ENCODE measurements around the gene CKM. TPM values are rescaled to one million over a fixed set of nuclear protein-coding genes. Genes with fewer than 3 reads are reported as not detected.
"Not testable (repeated sequence)": the region's sequence is repeated elsewhere in the genome, so short reads cannot be mapped to it uniquely, and the experiment has no call there.

Gene CKM
- total and polyA plus RNA-seq, 2 donors (not counting 1 experiment from before 2014, with no cell fraction given) = not detected

DNA sequence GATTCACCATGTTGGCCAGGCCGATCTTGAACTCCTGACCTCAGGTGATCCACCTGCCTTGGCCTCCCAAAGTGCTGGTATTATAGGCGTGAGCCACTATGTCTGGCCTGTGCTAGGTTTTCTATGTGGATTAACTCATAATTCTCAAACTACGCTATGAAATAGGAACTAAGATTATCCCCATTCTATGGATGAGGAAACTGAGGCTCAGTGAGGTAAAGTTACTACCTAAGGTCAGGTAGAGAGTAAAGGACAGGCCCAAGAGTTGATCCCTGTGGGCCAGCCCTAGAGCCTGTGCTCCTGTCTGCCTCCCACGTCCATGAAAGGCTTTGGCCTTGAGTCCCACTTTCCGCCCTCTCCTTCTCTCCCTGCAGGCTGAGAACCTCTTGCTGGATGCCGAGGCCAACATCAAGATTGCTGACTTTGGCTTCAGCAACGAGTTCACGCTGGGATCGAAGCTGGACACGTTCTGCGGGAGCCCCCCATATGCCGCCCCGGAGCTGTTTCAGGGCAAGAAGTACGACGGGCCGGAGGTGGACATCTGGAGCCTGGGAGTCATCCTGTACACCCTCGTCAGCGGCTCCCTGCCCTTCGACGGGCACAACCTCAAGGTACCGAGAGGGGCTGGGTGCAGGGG, 51.5 kb downstream of the CKM start:
- no peak overlapping the region for H3K27ac ChIP-seq (ENCODE audit: insufficient read depth, low read length)
- no peak overlapping the region for H3K9ac ChIP-seq (ENCODE audit: insufficient read depth, low read length)
- no peaks in the 10 kb centered on the region for H3K79me2 ChIP-seq (ENCODE audit: control insufficient read depth, insufficient read depth, low read length)
- no peak for DNase-seq (ENCODE audit: low read depth in 2 of 2)
- H3K36me3 ChIP-seq (ENCODE audit: control insufficient read depth, insufficient read depth, low read length) = peaks cover 10% of the 10 kb centered on the region
- no peak overlapping the region for H3K4me3 ChIP-seq (replicated peaks in 1 of 4; ENCODE audit: control extremely low read depth in 1 of 4, insufficient read depth in 1 of 4, low read depth in 3 of 4, low read length in 4 of 4)
- H3K27me3 ChIP-seq (ENCODE audit: control insufficient read depth, insufficient read depth, low read length) = no peaks in the 10 kb centered on the region
- no peaks in the 10 kb centered on the region for H3K9me3 ChIP-seq (ENCODE audit: control insufficient read depth, insufficient read depth, low read depth, low read length)
- no peaks in the 10 kb centered on the region for H4K20me1 ChIP-seq (ENCODE audit: control insufficient read depth, extremely low read depth, insufficient read depth, low read length)
- H3K4me1 ChIP-seq (ENCODE audit: control insufficient read depth, extremely low read depth, insufficient read depth, low read length) = no peaks in the 10 kb centered on the region
- H2AFZ ChIP-seq (ENCODE audit: low read length) = no peak overlapping the region
- no peak overlapping the region for H3K4me2 ChIP-seq (ENCODE audit: extremely low read depth, insufficient read depth, low read length)
- TF ChIP-seq CTCF (conservative IDR thresholded peaks at IDR 0.05 in 1 of 2, IDR thresholded peaks at IDR 0.05 in 1 of 2; ENCODE audit: low read depth in 1 of 2, low read length in 2 of 2) (no peak), EZH2 (IDR thresholded peaks at IDR 0.05; ENCODE audit: low read length, missing control alignments) (no peak)

- H3K9me3 ChIP-seq (ENCODE audit: control insufficient read depth, insufficient read depth, low read depth, low read length); H3K4me3 ChIP-seq (replicated peaks in 1 of 4; ENCODE audit: control extremely low read depth in 1 of 4, insufficient read depth in 1 of 4, low read depth in 3 of 4, low read length in 4 of 4); H3K79me2 ChIP-seq (ENCODE audit: control insufficient read depth, insufficient read depth, low read length); H3K27me3 ChIP-seq (ENCODE audit: control insufficient read depth, insufficient read depth, low read length); H2AFZ ChIP-seq (ENCODE audit: low read length); DNase-seq (ENCODE audit: low read depth in 2 of 2); H3K27ac ChIP-seq (ENCODE audit: insufficient read depth, low read length); H4K20me1 ChIP-seq (ENCODE audit: control insufficient read depth, extremely low read depth, insufficient read depth, low read length); H3K4me2 ChIP-seq (ENCODE audit: extremely low read depth, insufficient read depth, low read length); H3K9ac ChIP-seq (ENCODE audit: insufficient read depth, low read length); H3K4me1 ChIP-seq (ENCODE audit: control insufficient read depth, extremely low read depth, insufficient read depth, low read length): not testable (repeated sequence)
- peaks cover 10% of the 10 kb centered on the region for H3K36me3 ChIP-seq (ENCODE audit: control insufficient read depth, insufficient read depth, low read length)
These were observed 52.7 kb downstream of the CKM start for GRCh38 chr19:45269939-45270338.

- DNase-seq (ENCODE audit: low read depth in 2 of 2) = no peak
- H2AFZ ChIP-seq (ENCODE audit: low read length) = no peak overlapping the region
- no peak for TF ChIP-seq EZH2 (IDR thresholded peaks at IDR 0.05; ENCODE audit: low read length, missing control alignments)
- no peak for TF ChIP-seq CTCF (conservative IDR thresholded peaks at IDR 0.05 in 1 of 2, IDR thresholded peaks at IDR 0.05 in 1 of 2; ENCODE audit: low read depth in 1 of 2, low read length in 2 of 2)
These were observed 55.4 kb downstream of the CKM start for GRCh38 chr19:45267296-45267695.

More at GRCh38 chr19:45267296-45267695, 55.4 kb downstream of the CKM start:
- H3K4me3 ChIP-seq (replicated peaks in 1 of 4; ENCODE audit: control extremely low read depth in 1 of 4, insufficient read depth in 1 of 4, low read depth in 3 of 4, low read length in 4 of 4) = no peak overlapping the region
- H4K20me1 ChIP-seq (ENCODE audit: control insufficient read depth, extremely low read depth, insufficient read depth, low read length) = no peaks in the 10 kb centered on the region
- H3K4me1 ChIP-seq (ENCODE audit: control insufficient read depth, extremely low read depth, insufficient read depth, low read length) = no peaks in the 10 kb centered on the region
- peaks cover 8% of the 10 kb centered on the region for H3K36me3 ChIP-seq (ENCODE audit: control insufficient read depth, insufficient read depth, low read length)
- no peaks in the 10 kb centered on the region for H3K9me3 ChIP-seq (ENCODE audit: control insufficient read depth, insufficient read depth, low read depth, low read length)
- H3K79me2 ChIP-seq (ENCODE audit: control insufficient read depth, insufficient read depth, low read length) = no peaks in the 10 kb centered on the region
- H3K9ac ChIP-seq (ENCODE audit: insufficient read depth, low read length) = no peak overlapping the region
- no peak overlapping the region for H3K4me2 ChIP-seq (ENCODE audit: extremely low read depth, insufficient read depth, low read length)
- no peaks in the 10 kb centered on the region for H3K27me3 ChIP-seq (ENCODE audit: control insufficient read depth, insufficient read depth, low read length)
- no peak overlapping the region for H3K27ac ChIP-seq (ENCODE audit: insufficient read depth, low read length)

All from fibroblast of lung (primary cell).